AG04450 (cell line): ENCODE results near the gene KCNV2. TPM values are rescaled to one million over a fixed set of nuclear protein-coding genes. Genes with fewer than 3 reads are reported as not detected.

Source experiments
- CTCF ChIA-PET: fragments of 300-600, 350-600 bp; formaldehyde crosslinking; extraction: SDS; loops from one replicate; lab custom pipeline; 2022; ENCODE audit warnings: antibody characterized with exemption, inconsistent platforms; lab: Charles Lee
- POLR2A ChIA-PET: fragments of 350-600 bp; formaldehyde crosslinking; extraction: SDS; loops from one replicate; lab custom pipeline; 2021; ENCODE audit warnings: antibody characterized with exemption, inconsistent platforms; lab: Yijun Ruan, JAX
- DNase-seq: peaks from one replicate; pipeline ENCODE4 v3.0.0-alpha.2; 2011; ENCODE audit warnings: low read depth, low spot score
- H3K27ac ChIP-seq: one replicate; pipeline ENCODE4 v1.5.1; 2012; ENCODE audit warnings: low read depth, low read length, control low read depth
- H3K27me3 ChIP-seq: one replicate; pipeline ENCODE4 v1.6.0; 2012; ENCODE audit warnings: low read length; ENCODE audit not compliant: control insufficient read depth, insufficient read depth
- H3K4me3 ChIP-seq: 2 replicates; pipeline ENCODE4 v1.5.1; 2011; ENCODE audit warnings: mild to moderate bottlenecking, low read depth, low read length, control low read depth
- H3K9me3 ChIP-seq: 2 replicates; pipeline ENCODE4 v1.5.1; 2012; ENCODE audit warnings: low read length; ENCODE audit not compliant: control insufficient read depth, insufficient read depth
- CTCF ChIP-seq: IDR thresholded peaks from 2 replicates; pipeline ENCODE4 v1.5.1; 2011; ENCODE audit warnings: low read depth, low read length, control low read depth, inconsistent platforms
- polyA minus RNA-seq: library from RNA; depleted of rRNA, polyadenylated mRNA; stranded (reverse); fragments of >200 nt; gene quantifications from 2 replicates; pipeline ENCODE4 v1.2.3, GENCODE V29; 2011; rRNA and poly(A)+ RNA removed
- polyA plus RNA-seq: library from polyadenylated mRNA; depleted of rRNA; stranded (reverse); fragments of >200 nt; gene quantifications from 2 replicates; pipeline ENCODE4 v1.2.3, GENCODE V29; 2011; rRNA removed

Gene KCNV2
- polyA plus RNA-seq (not detected in 2 replicates), polyA minus RNA-seq (not detected in 2 replicates)

DNA sequence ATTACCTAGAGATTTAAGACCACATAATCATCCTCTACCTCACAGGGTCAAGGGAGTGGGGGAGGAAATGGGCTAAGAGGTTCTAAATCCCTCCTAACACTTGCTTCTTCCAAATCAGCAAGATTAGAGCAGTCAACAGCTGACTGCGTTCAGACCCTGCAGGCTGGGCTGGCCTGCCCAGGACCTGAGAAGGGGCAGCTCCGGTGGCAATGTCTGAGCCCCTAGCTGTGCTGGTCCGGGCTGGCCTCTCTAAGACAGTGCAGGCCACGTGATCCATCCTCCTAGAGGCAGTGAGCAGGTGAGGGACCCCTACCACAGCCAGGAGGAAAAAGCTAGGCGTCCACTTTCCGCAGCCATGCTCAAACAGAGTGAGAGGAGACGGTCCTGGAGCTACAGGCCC is at the start of gene KCNV2:
Gene KCNV2, plus strand, starts transcription at position 126 of the 400 bp plus-strand sequence. Its CDS starts 230 bp downstream, at position 356.
- H3K9me3 ChIP-seq: peaks cover 13% of the 10 kb centered on the region; the same call in 1 of the 2 replicates
- H3K4me3 ChIP-seq: no peak within 1 kb of the TSS
- no peak for TF ChIP-seq CTCF
- ChIA-PET POLR2A (no interaction called here), CTCF (no interaction called here)
- no peak for DNase-seq
- H3K27ac ChIP-seq: no peak within 1 kb of the TSS
- H3K27me3 ChIP-seq: no peaks in the 10 kb centered on the region

DNA sequence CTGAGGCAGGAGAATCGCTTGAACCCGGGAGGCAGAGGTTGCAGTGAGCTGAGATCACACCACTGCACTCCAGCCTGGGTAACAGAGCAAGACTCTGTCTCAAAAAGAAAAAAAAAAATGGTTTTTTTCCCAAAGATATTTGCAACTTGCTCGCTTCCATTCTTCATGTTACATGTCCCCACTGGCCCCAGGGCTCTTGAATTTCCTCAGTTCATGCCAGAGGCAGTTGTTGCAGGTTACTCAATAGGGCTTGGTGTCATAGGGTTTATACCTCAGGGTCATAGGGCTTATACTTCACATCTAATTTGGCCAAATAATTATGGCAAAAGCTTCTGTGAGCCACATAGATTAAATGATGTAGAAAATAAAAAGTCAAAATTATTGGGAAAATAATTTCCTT is 44.1 kb upstream of the KCNV2 start:
- ChIA-PET CTCF (no interaction called here), POLR2A (no interaction called here)
- no peaks in the 10 kb centered on the region for H3K27me3 ChIP-seq
- no peak for TF ChIP-seq CTCF
- no peak overlapping the region for H3K27ac ChIP-seq
- no peak for DNase-seq
- no peaks in the 10 kb centered on the region for H3K9me3 ChIP-seq
- no peak overlapping the region for H3K4me3 ChIP-seq

DNA sequence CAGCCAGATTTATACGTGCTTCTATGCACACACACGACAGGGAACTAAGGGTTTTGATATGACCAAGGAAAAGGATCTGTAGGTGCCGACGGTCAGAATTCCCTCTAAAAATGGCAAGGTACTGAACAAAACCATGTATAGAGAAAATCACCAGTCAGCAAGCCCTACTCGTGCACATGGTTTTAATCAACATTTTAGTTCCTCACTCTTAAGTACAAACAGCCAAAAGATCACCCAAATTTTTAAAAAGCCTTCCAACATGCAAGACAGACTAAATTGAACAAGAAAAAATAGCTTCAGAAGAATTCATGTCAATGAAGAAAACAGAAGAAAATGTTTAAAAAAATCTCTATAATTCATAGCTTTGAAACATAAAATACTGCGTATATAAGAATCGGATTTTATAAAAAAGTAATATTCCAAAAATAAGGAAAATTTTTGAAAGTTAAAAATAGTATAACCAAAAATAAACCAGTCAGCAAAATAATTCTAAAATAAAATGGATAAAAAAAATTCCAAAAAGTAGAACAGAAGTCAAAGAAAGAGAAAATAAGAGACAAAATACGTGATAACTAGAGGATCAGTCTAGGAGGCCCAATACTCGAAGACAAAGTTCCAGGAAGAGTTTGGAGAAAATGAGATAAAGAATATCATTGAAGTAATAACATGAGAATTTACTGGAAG is 43.0 kb upstream of the KCNV2 start:
- H3K27me3 ChIP-seq: no peaks in the 10 kb centered on the region
- no peak overlapping the region for H3K4me3 ChIP-seq
- CTCF ChIA-PET: no interaction called here
- H3K27ac ChIP-seq: no peak overlapping the region
- H3K9me3 ChIP-seq: no peaks in the 10 kb centered on the region
- no peak for DNase-seq
- no peak for TF ChIP-seq CTCF
- POLR2A ChIA-PET: no interaction called here

- H3K9me3 ChIP-seq: no peaks in the 10 kb centered on the region
- POLR2A ChIA-PET: no interaction called here
- no peak for DNase-seq
- no peak overlapping the region for H3K4me3 ChIP-seq
- CTCF ChIA-PET: no interaction called here
- no peak for TF ChIP-seq CTCF
- H3K27ac ChIP-seq: no peak overlapping the region
- no peaks in the 10 kb centered on the region for H3K27me3 ChIP-seq
Measured at GRCh38 chr9:2675834-2676233, 41.5 kb upstream of the KCNV2 start.

DNA sequence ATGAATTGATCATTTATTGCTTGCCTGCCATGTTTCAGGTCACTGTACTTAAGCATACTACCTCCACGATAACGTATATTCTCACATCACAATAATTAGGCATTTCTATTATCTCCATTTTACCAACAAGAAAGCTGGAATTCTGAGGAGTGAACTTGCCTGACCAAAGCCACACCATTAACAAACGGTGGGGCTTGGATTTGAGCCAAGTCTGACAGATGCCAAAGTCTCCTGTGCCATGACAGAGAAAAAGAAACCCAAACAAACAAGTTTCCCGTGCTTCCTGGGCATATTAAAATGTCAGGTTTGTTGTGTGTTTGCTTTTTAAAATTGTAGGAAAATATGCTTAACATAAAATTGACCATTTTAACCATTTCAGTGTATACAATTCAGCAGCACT is 40.8 kb upstream of the KCNV2 start:
- Histone ChIP-seq H3K9me3 (no peaks in the 10 kb centered on the region), H3K27ac (no peak overlapping the region), H3K27me3 (no peaks in the 10 kb centered on the region), H3K4me3 (no peak overlapping the region)
- TF ChIP-seq CTCF: no peak
- DNase-seq: no peak
- POLR2A ChIA-PET: no interaction called here
- CTCF ChIA-PET: no interaction called here
